ENCODE results near the gene SGTB.

The SGTB gene

GRCh38 chr5:65668696-65669095, 53.2 kb downstream of the SGTB start:
- Histone ChIP-seq H3K4me3 (ENCODE audit: extremely low read depth, insufficient read depth, low read length, poor library complexity, severe bottlenecking) (no peak overlapping the region), H3K36me3 (ENCODE audit: control insufficient read depth, insufficient read depth, low read length) (peaks cover 27% of the 10 kb centered on the region), H3K4me1 (ENCODE audit: control insufficient read depth, insufficient read depth, low read length, poor library complexity, severe bottlenecking) (no peaks in the 10 kb centered on the region), H3K9me3 (ENCODE audit: control insufficient read depth, low read length) (no peaks in the 10 kb centered on the region), H3K27ac (ENCODE audit: low read depth, low read length, severe bottlenecking) (no peak overlapping the region)
- 90% methylated on average over 4 of the region's 7 CpGs; no CpG with 5 or more reads in 1 of the 2 experiments for WGBS, 2 experiments (ENCODE audit: insufficient coverage in 2 of 2)

- Histone ChIP-seq H3K4me1 (ENCODE audit: control insufficient read depth, insufficient read depth, low read length, poor library complexity, severe bottlenecking) (peaks cover 5% of the 10 kb centered on the region), H3K9me3 (ENCODE audit: control insufficient read depth, low read length) (no peaks in the 10 kb centered on the region), H3K4me3 (ENCODE audit: extremely low read depth, insufficient read depth, low read length, poor library complexity, severe bottlenecking) (no peak overlapping the region), H3K27ac (ENCODE audit: low read depth, low read length, severe bottlenecking) (peak overlapping the region; percentile 30), H3K36me3 (ENCODE audit: control insufficient read depth, insufficient read depth, low read length) (peaks cover 21% of the 10 kb centered on the region)
- WGBS, 2 experiments (ENCODE audit: insufficient coverage in 2 of 2): 100% methylated on average over 1 of the region's 1 CpG; no CpG with 5 or more reads in 1 of the 2 experiments
Observed at GRCh38 chr5:65663804-65664521, 57.9 kb downstream of the SGTB start.

- H3K27ac ChIP-seq (ENCODE audit: low read depth, low read length, severe bottlenecking): no peak overlapping the region
- H3K36me3 ChIP-seq (ENCODE audit: control insufficient read depth, insufficient read depth, low read length): peaks cover 15% of the 10 kb centered on the region
- no peaks in the 10 kb centered on the region for H3K4me1 ChIP-seq (ENCODE audit: control insufficient read depth, insufficient read depth, low read length, poor library complexity, severe bottlenecking)
- no peaks in the 10 kb centered on the region for H3K9me3 ChIP-seq (ENCODE audit: control insufficient read depth, low read length)
- no CpG with 5 or more reads among the region's 2 CpGs for WGBS, 2 experiments (ENCODE audit: insufficient coverage in 2 of 2)
- no peak overlapping the region for H3K4me3 ChIP-seq (ENCODE audit: extremely low read depth, insufficient read depth, low read length, poor library complexity, severe bottlenecking)
Observed at GRCh38 chr5:65654713-65655112, 67.2 kb downstream of the SGTB start.

- no peak overlapping the region for H3K4me3 ChIP-seq (ENCODE audit: extremely low read depth, insufficient read depth, low read length, poor library complexity, severe bottlenecking)
- no peaks in the 10 kb centered on the region for H3K4me1 ChIP-seq (ENCODE audit: control insufficient read depth, insufficient read depth, low read length, poor library complexity, severe bottlenecking)
- 86 to 97% methylated on average over 3 to 5 of the region's 5 CpGs for WGBS, 2 experiments (ENCODE audit: insufficient coverage in 2 of 2)
- no peaks in the 10 kb centered on the region for H3K9me3 ChIP-seq (ENCODE audit: control insufficient read depth, low read length)
- no peak overlapping the region for H3K27ac ChIP-seq (ENCODE audit: low read depth, low read length, severe bottlenecking)
- peaks cover 8% of the 10 kb centered on the region for H3K36me3 ChIP-seq (ENCODE audit: control insufficient read depth, insufficient read depth, low read length)
Observed at GRCh38 chr5:65651144-65651543, 70.8 kb downstream of the SGTB start.

GRCh38 chr5:65647941-65648340, 74.0 kb downstream of the SGTB start:
- H3K9me3 ChIP-seq (ENCODE audit: control insufficient read depth, low read length): no peaks in the 10 kb centered on the region
- H3K36me3 ChIP-seq (ENCODE audit: control insufficient read depth, insufficient read depth, low read length): peaks cover 8% of the 10 kb centered on the region
- H3K4me3 ChIP-seq (ENCODE audit: extremely low read depth, insufficient read depth, low read length, poor library complexity, severe bottlenecking): no peak overlapping the region
- H3K4me1 ChIP-seq (ENCODE audit: control insufficient read depth, insufficient read depth, low read length, poor library complexity, severe bottlenecking): no peaks in the 10 kb centered on the region
- no peak overlapping the region for H3K27ac ChIP-seq (ENCODE audit: low read depth, low read length, severe bottlenecking)

GRCh38 chr5:65646938-65647337, 75.0 kb downstream of the SGTB start:
- no peak overlapping the region for H3K27ac ChIP-seq (ENCODE audit: low read depth, low read length, severe bottlenecking)
- no peak overlapping the region for H3K4me3 ChIP-seq (ENCODE audit: extremely low read depth, insufficient read depth, low read length, poor library complexity, severe bottlenecking)
- no peaks in the 10 kb centered on the region for H3K4me1 ChIP-seq (ENCODE audit: control insufficient read depth, insufficient read depth, low read length, poor library complexity, severe bottlenecking)
- peaks cover 8% of the 10 kb centered on the region for H3K36me3 ChIP-seq (ENCODE audit: control insufficient read depth, insufficient read depth, low read length)
- H3K9me3 ChIP-seq (ENCODE audit: control insufficient read depth, low read length): no peaks in the 10 kb centered on the region
- WGBS, 2 experiments (ENCODE audit: insufficient coverage in 2 of 2): 100% methylated on average over 2 of the region's 2 CpGs; no CpG with 5 or more reads in 1 of the 2 experiments

GRCh38 chr5:65640240-65640639, 81.7 kb downstream of the SGTB start:
- Histone ChIP-seq H3K27ac (ENCODE audit: low read depth, low read length, severe bottlenecking) (no peak overlapping the region), H3K36me3 (ENCODE audit: control insufficient read depth, insufficient read depth, low read length) (peaks cover 50% of the 10 kb centered on the region), H3K9me3 (ENCODE audit: control insufficient read depth, low read length) (no peaks in the 10 kb centered on the region), H3K4me3 (ENCODE audit: extremely low read depth, insufficient read depth, low read length, poor library complexity, severe bottlenecking) (no peak overlapping the region), H3K4me1 (ENCODE audit: control insufficient read depth, insufficient read depth, low read length, poor library complexity, severe bottlenecking) (no peaks in the 10 kb centered on the region)
- 83% methylated on average over 1 of the region's 4 CpGs; no CpG with 5 or more reads in 1 of the 2 experiments for WGBS, 2 experiments (ENCODE audit: insufficient coverage in 2 of 2)

GRCh38 chr5:65630981-65631380, 90.9 kb downstream of the SGTB start:
- Histone ChIP-seq H3K36me3 (ENCODE audit: control insufficient read depth, insufficient read depth, low read length) (peaks cover 13% of the 10 kb centered on the region), H3K4me3 (ENCODE audit: extremely low read depth, insufficient read depth, low read length, poor library complexity, severe bottlenecking) (no peak overlapping the region), H3K4me1 (ENCODE audit: control insufficient read depth, insufficient read depth, low read length, poor library complexity, severe bottlenecking) (no peaks in the 10 kb centered on the region), H3K27ac (ENCODE audit: low read depth, low read length, severe bottlenecking) (no peak overlapping the region), H3K9me3 (ENCODE audit: control insufficient read depth, low read length) (no peaks in the 10 kb centered on the region)

GRCh38 chr5:65625743-65626142, 96.2 kb downstream of the SGTB start:
- Histone ChIP-seq H3K9me3 (ENCODE audit: control insufficient read depth, low read length) (no peaks in the 10 kb centered on the region), H3K27ac (ENCODE audit: low read depth, low read length, severe bottlenecking) (no peak overlapping the region), H3K36me3 (ENCODE audit: control insufficient read depth, insufficient read depth, low read length) (peaks cover 15% of the 10 kb centered on the region), H3K4me3 (ENCODE audit: extremely low read depth, insufficient read depth, low read length, poor library complexity, severe bottlenecking) (peak overlapping the region; percentile 80), H3K4me1 (ENCODE audit: control insufficient read depth, insufficient read depth, low read length, poor library complexity, severe bottlenecking) (no peaks in the 10 kb centered on the region)
- WGBS, 2 experiments (ENCODE audit: insufficient coverage in 2 of 2): 67 to 76% methylated on average over 3 to 4 of the region's 6 CpGs

GRCh38 chr5:65624571-65625555, 97.0 kb downstream of the SGTB start, which contains the start of the genes SHLD3 and TRAPPC13:
SHLD3 (plus strand) TSS chr5:65625027; CDS start chr5:65629588, 4,561 bp downstream.
TRAPPC13 (plus strand) TSS chr5:65625027; CDS start chr5:65625061, 34 bp downstream.
- 0 to 1% methylated on average over 21 to 26 of the region's 36 CpGs for WGBS, 2 experiments (ENCODE audit: insufficient coverage in 2 of 2)
- no peaks in the 10 kb centered on the region for H3K9me3 ChIP-seq (ENCODE audit: control insufficient read depth, low read length)
- H3K4me3 ChIP-seq (ENCODE audit: extremely low read depth, insufficient read depth, low read length, poor library complexity, severe bottlenecking): peak within 1 kb of the TSS; percentile 80
- no peaks in the 10 kb centered on the region for H3K4me1 ChIP-seq (ENCODE audit: control insufficient read depth, insufficient read depth, low read length, poor library complexity, severe bottlenecking)
- peak within 1 kb of the TSS; percentile 81 for H3K27ac ChIP-seq (ENCODE audit: low read depth, low read length, severe bottlenecking)
- H3K36me3 ChIP-seq (ENCODE audit: control insufficient read depth, insufficient read depth, low read length): peaks cover 13% of the 10 kb centered on the region

Data from mesodermal cell (in vitro differentiated cells).